GM12864 (cell line): ENCODE results near the gene HERC5.

Experiments
- DNase-seq: peaks from one replicate; pipeline ENCODE4 v3.0.0-alpha.2; 2011; ENCODE audit warnings: low read depth
- H3K4me3 ChIP-seq: 2 replicates; pipeline ENCODE4 v1.5.1; 2011; ENCODE audit warnings: mild to moderate bottlenecking, low read depth, low read length, control low read depth
- CTCF ChIP-seq: IDR thresholded peaks from 2 replicates; pipeline ENCODE4 v1.5.1; 2011; ENCODE audit warnings: low read depth, mild to moderate bottlenecking, moderate library complexity, low read length, control low read depth, inconsistent platforms; ENCODE audit errors: missing control alignments

Gene HERC5

GRCh38 chr4:88456670-88457306 lies at the start of gene HERC5:
TSS of gene HERC5 (plus strand) at chr4:88457119. CDS start at chr4:88457270, 151 bp downstream.
- peak within 1 kb of the TSS; percentile 69 for H3K4me3 ChIP-seq
- peak; percentile 12 for TF ChIP-seq CTCF
- peak; percentile 87 for DNase-seq

GRCh38 chr4:88409206-88409605 lies 47.7 kb upstream of the HERC5 start:
- H3K4me3 ChIP-seq, result no peak overlapping the region
- no peak for DNase-seq
- TF ChIP-seq CTCF, result no peak

GRCh38 chr4:88409789-88410188 lies 47.1 kb upstream of the HERC5 start:
- no peak for TF ChIP-seq CTCF
- DNase-seq, result no peak
- no peak overlapping the region for H3K4me3 ChIP-seq

GRCh38 chr4:88411491-88412096 lies 45.3 kb upstream of the HERC5 start:
- TF ChIP-seq CTCF, result no peak
- H3K4me3 ChIP-seq, result no peak overlapping the region
- DNase-seq, result no peak

GRCh38 chr4:88413801-88414200 lies 43.1 kb upstream of the HERC5 start:
- DNase-seq, result no peak
- no peak for TF ChIP-seq CTCF
- no peak overlapping the region for H3K4me3 ChIP-seq

- no peak for TF ChIP-seq CTCF
- DNase-seq, result no peak
These were observed 42.2 kb upstream of the HERC5 start for GRCh38 chr4:88414755-88415154.

GRCh38 chr4:88415982-88416381 lies 40.9 kb upstream of the HERC5 start:
- H3K4me3 ChIP-seq, result no peak overlapping the region
- TF ChIP-seq CTCF, result no peak
- no peak for DNase-seq

More at GRCh38 chr4:88414755-88415154, 42.2 kb upstream of the HERC5 start:
- H3K4me3 ChIP-seq, result no peak overlapping the region
